GM12891 (cell line): ENCODE results near the gene BRD4.

ENCODE experiments used
- POLR2A ChIP-seq: IDR thresholded peaks from 2 replicates; pipeline ENCODE4 v1.6.1; 2011; ENCODE audit warnings: low read depth, low read length, control low read depth
- POLR2AphosphoS5 ChIP-seq: IDR thresholded peaks from 2 replicates; pipeline ENCODE4 v1.6.1; 2011; ENCODE audit warnings: low read depth, low read length, control low read depth
- SPI1 ChIP-seq: IDR thresholded peaks from 2 replicates; pipeline ENCODE4 v1.6.1; 2011; ENCODE audit warnings: low read depth, low read length, control low read depth
- TAF1 ChIP-seq: IDR thresholded peaks from 2 replicates; pipeline ENCODE4 v1.6.1; 2011; ENCODE audit warnings: low read depth, low read length, control low read depth

- no peak for TF ChIP-seq TAF1
- TF ChIP-seq POLR2AphosphoS5 = no peak
- TF ChIP-seq POLR2A = no peak
- no peak for TF ChIP-seq SPI1
Measured at GRCh38 chr19:15222738-15223648, 109.3 kb downstream of the BRD4 start.
